GM23338 (cell line): ENCODE results near the gene ARAF. TPM values are rescaled to one million over a fixed set of nuclear protein-coding genes. Genes with fewer than 3 reads are reported as not detected.

Source experiments
- ATAC-seq: fragments of 200-7000 bp; cut with Tn5 transposase; 3 replicates; pipeline ENCODE4 v1.9.1; 2020
- DNase-seq: peaks from one replicate; pipeline ENCODE4 v3.0.0-alpha.2; 2015; ENCODE audit warnings: low spot score
- H2AFZ ChIP-seq: fragments of 200-600 bp; sonication (generic); 2 replicates; pipeline ENCODE4 v1.8.0; 2016; ENCODE audit warnings: antibody characterized with exemption, mild to moderate bottlenecking, moderate library complexity
- H3F3A ChIP-seq: fragments of 200-600 bp; sonication (generic); replicated peaks from 2 replicates; pipeline ENCODE4 v1.8.0; 2017; ENCODE audit warnings: antibody characterized with exemption, mixed run types, low read depth
- H3K27ac ChIP-seq: fragments of 200-600 bp; sonication (generic); 2 replicates; pipeline ENCODE4 v1.6.1; 2016; ENCODE audit warnings: low read depth
- H3K27me3 ChIP-seq: fragments of 200-600 bp; sonication (generic); 2 replicates; pipeline ENCODE4 v1.8.0; 2016; ENCODE audit warnings: mild to moderate bottlenecking, mixed run types, moderate library complexity; ENCODE audit not compliant: insufficient read depth
- H3K36me3 ChIP-seq: fragments of 200-600 bp; sonication (generic); 2 replicates; pipeline ENCODE4 v1.8.0; 2016; ENCODE audit warnings: mild to moderate bottlenecking; ENCODE audit not compliant: insufficient read depth
- H3K4me1 ChIP-seq: fragments of 200-600 bp; sonication (generic); 2 replicates; pipeline ENCODE4 v1.8.0; 2016; ENCODE audit warnings: mild to moderate bottlenecking, moderate library complexity; ENCODE audit not compliant: insufficient read depth
- H3K4me2 ChIP-seq: fragments of 200-600 bp; sonication (generic); 2 replicates; pipeline ENCODE4 v1.7.1; 2017; ENCODE audit warnings: mixed run types
- H3K4me3 ChIP-seq: fragments of 200-600 bp; sonication (generic); 2 replicates; pipeline ENCODE4 v1.6.1; 2016; ENCODE audit warnings: mixed run types
- H3K79me2 ChIP-seq: fragments of 200-600 bp; sonication (generic); replicated peaks from 2 replicates; pipeline ENCODE4 v1.8.0; 2017; ENCODE audit warnings: mild to moderate bottlenecking; ENCODE audit not compliant: insufficient read depth
- H3K9me2 ChIP-seq: fragments of 200-600 bp; sonication (generic); 2 replicates; pipeline ENCODE4 v1.8.0; 2017; ENCODE audit not compliant: insufficient read depth
- H4K20me1 ChIP-seq: fragments of 200-600 bp; sonication (generic); replicated peaks from 2 replicates; pipeline ENCODE4 v1.8.0; 2017; ENCODE audit warnings: mild to moderate bottlenecking; ENCODE audit not compliant: insufficient read depth
- H3K27ac Mint-ChIP-seq: 2 replicates; pipeline ENCODE4 v1.8.0; 2020; ENCODE audit warnings: inconsistent platforms, mild to moderate bottlenecking, moderate library complexity, mixed read lengths
- H3K27me3 Mint-ChIP-seq: 3 replicates; pipeline ENCODE4 v1.8.0; 2022; ENCODE audit warnings: low read depth, mild to moderate bottlenecking, moderate library complexity, mixed read lengths, inconsistent platforms; ENCODE audit not compliant: insufficient read depth, poor library complexity
- H3K36me3 Mint-ChIP-seq: 3 replicates; pipeline ENCODE4 v1.8.0; 2021; ENCODE audit warnings: low read depth, mild to moderate bottlenecking, inconsistent platforms, moderate library complexity, mixed read lengths
- H3K4me1 Mint-ChIP-seq: 3 replicates; pipeline ENCODE4 v1.8.0; 2020; ENCODE audit warnings: mild to moderate bottlenecking, inconsistent platforms, mixed read lengths
- H3K4me3 Mint-ChIP-seq: 3 replicates; pipeline ENCODE4 v1.8.0; 2021; ENCODE audit warnings: moderate library complexity, mild to moderate bottlenecking, inconsistent platforms, mixed read lengths
- H3K9me3 Mint-ChIP-seq: 3 replicates; pipeline ENCODE4 v1.8.0; 2020; ENCODE audit warnings: moderate library complexity, mild to moderate bottlenecking, inconsistent platforms, mixed read lengths
- CREB1 ChIP-seq: fragments of 250-450 bp; sonication (Bioruptor Pico); IDR thresholded peaks from 2 replicates; pipeline ENCODE4 v1.5.0; 2020; ENCODE audit warnings: low read depth, mild to moderate bottlenecking, moderate library complexity
- EZH2 ChIP-seq: fragments of 200-600 bp; sonication (generic); IDR thresholded peaks from one replicate; pipeline ENCODE4 v1.8.0; 2017; ENCODE audit warnings: antibody characterized with exemption, mild to moderate bottlenecking, low read depth; ENCODE audit not compliant: unreplicated experiment
- EZH2phosphoT487 ChIP-seq: fragments of 200-600 bp; sonication (generic); IDR thresholded peaks from one replicate; pipeline ENCODE4 v1.8.1; 2018; ENCODE audit warnings: antibody characterized with exemption; ENCODE audit not compliant: unreplicated experiment
- JUNB ChIP-seq: IDR thresholded peaks from one replicate; pipeline ENCODE4 v1.6.1; 2016; ENCODE audit warnings: antibody characterized with exemption; ENCODE audit not compliant: unreplicated experiment
- NANOG ChIP-seq: IDR thresholded peaks from 2 replicates; pipeline ENCODE4 v1.6.1; 2016; ENCODE audit warnings: antibody characterized with exemption, borderline replicate concordance
- POLR2AphosphoS5 ChIP-seq: IDR thresholded peaks from 2 replicates; pipeline ENCODE4 v1.6.1; 2016; ENCODE audit warnings: antibody characterized with exemption, low read depth
- REST ChIP-seq: IDR thresholded peaks from one replicate; pipeline ENCODE4 v1.6.1; 2018; ENCODE audit warnings: antibody characterized with exemption; ENCODE audit not compliant: unreplicated experiment
- STAT1 ChIP-seq: IDR thresholded peaks from one replicate; pipeline ENCODE4 v1.6.1; 2016; ENCODE audit warnings: antibody characterized with exemption; ENCODE audit not compliant: unreplicated experiment
- ZNF114 ChIP-seq: fragments of 250-450 bp; sonication (Bioruptor Pico); IDR thresholded peaks from 2 replicates; pipeline ENCODE4 v1.5.0; 2020; ENCODE audit warnings: mild to moderate bottlenecking, moderate library complexity
- ZNF331 ChIP-seq: fragments of 250-450 bp; sonication (Bioruptor Pico); IDR thresholded peaks from 2 replicates; pipeline ENCODE4 v1.5.0; 2020; ENCODE audit warnings: low read depth, mild to moderate bottlenecking, moderate library complexity
- polyA plus RNA-seq: library from polyadenylated mRNA; unstranded; fragments of >200 nt; fragmentation: Nextera tagmentation; extraction: Ambion mirVana; gene quantifications from 2 replicates; pipeline ENCODE4 v1.2.1, GENCODE V29; 2016
- total RNA-seq: library from RNA; depleted of rRNA; stranded (reverse); fragments of >200 nt; shearing (Covaris generic); gene quantifications from 2 replicates; pipeline ENCODE4 v1.2.3, GENCODE V29; 2014
- TF ChIP-seq, protein P1 (sequence below): IDR thresholded peaks from 2 replicates; pipeline ENCODE4 v1.6.1; 2016; ENCODE audit warnings: antibody characterized with exemption
- TF ChIP-seq, protein P2 (sequence below), 2 experiments: fragments of 200-600 bp in 1 of 2; sonication (generic) in 1 of 2; conservative IDR thresholded peaks; 2 replicates each; pipeline versions ENCODE4 v1.5.1 to v1.6.1; 2016 to 2017; ENCODE audit warnings: antibody characterized with exemption in 2 of 2, low read depth in 2 of 2, mild to moderate bottlenecking in 2 of 2, moderate library complexity in 1 of 2
- TF ChIP-seq, protein P3 (sequence below): fragments of 250-450 bp; sonication (Bioruptor Pico); IDR thresholded peaks from 2 replicates; pipeline ENCODE4 v1.5.0; 2020; ENCODE audit warnings: mild to moderate bottlenecking, moderate library complexity

The ARAF gene
- total and polyA plus RNA-seq, 2 experiments from 2014 or later, result 28.2 to 43.9 TPM

- no peaks in the 10 kb centered on the region for H3K36me3 ChIP-seq
- ATAC-seq (no peak), DNase-seq (no peak)
- H3K79me2 ChIP-seq, result no peaks in the 10 kb centered on the region
- no peaks in the 10 kb centered on the region for H3K27me3 ChIP-seq
- no peaks in the 10 kb centered on the region for H3F3A ChIP-seq
- no peak overlapping the region for H2AFZ ChIP-seq
- Mint-ChIP-seq H3K9me3 (no peaks in the 10 kb centered on the region), H3K36me3 (no peaks in the 10 kb centered on the region), H3K27ac (no peak overlapping the region), H3K4me3 (no peak overlapping the region), H3K4me1 (no peaks in the 10 kb centered on the region), H3K27me3 (no peaks in the 10 kb centered on the region)
- TF ChIP-seq ZNF114 (CRISPR knock-in tag), result no peak
- no peak for TF ChIP-seq EZH2
- TF ChIP-seq EZH2phosphoT487, result no peak
- no peak for TF ChIP-seq NANOG
- TF ChIP-seq, protein P1, sequence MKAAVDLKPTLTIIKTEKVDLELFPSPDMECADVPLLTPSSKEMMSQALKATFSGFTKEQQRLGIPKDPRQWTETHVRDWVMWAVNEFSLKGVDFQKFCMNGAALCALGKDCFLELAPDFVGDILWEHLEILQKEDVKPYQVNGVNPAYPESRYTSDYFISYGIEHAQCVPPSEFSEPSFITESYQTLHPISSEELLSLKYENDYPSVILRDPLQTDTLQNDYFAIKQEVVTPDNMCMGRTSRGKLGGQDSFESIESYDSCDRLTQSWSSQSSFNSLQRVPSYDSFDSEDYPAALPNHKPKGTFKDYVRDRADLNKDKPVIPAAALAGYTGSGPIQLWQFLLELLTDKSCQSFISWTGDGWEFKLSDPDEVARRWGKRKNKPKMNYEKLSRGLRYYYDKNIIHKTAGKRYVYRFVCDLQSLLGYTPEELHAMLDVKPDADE, result no peak
- TF ChIP-seq ZNF331, result no peak
- TF ChIP-seq POLR2AphosphoS5, result no peak
- TF ChIP-seq CREB1 (CRISPR knock-in tag), result no peak
- no peak for TF ChIP-seq JUNB
- TF ChIP-seq, protein P2, sequence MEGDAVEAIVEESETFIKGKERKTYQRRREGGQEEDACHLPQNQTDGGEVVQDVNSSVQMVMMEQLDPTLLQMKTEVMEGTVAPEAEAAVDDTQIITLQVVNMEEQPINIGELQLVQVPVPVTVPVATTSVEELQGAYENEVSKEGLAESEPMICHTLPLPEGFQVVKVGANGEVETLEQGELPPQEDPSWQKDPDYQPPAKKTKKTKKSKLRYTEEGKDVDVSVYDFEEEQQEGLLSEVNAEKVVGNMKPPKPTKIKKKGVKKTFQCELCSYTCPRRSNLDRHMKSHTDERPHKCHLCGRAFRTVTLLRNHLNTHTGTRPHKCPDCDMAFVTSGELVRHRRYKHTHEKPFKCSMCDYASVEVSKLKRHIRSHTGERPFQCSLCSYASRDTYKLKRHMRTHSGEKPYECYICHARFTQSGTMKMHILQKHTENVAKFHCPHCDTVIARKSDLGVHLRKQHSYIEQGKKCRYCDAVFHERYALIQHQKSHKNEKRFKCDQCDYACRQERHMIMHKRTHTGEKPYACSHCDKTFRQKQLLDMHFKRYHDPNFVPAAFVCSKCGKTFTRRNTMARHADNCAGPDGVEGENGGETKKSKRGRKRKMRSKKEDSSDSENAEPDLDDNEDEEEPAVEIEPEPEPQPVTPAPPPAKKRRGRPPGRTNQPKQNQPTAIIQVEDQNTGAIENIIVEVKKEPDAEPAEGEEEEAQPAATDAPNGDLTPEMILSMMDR (conservative IDR thresholded peaks at IDR 0.05; ENCODE audit: low read depth in 2 of 2), result no peak
- TF ChIP-seq REST, result no peak
- TF ChIP-seq, protein P3, sequence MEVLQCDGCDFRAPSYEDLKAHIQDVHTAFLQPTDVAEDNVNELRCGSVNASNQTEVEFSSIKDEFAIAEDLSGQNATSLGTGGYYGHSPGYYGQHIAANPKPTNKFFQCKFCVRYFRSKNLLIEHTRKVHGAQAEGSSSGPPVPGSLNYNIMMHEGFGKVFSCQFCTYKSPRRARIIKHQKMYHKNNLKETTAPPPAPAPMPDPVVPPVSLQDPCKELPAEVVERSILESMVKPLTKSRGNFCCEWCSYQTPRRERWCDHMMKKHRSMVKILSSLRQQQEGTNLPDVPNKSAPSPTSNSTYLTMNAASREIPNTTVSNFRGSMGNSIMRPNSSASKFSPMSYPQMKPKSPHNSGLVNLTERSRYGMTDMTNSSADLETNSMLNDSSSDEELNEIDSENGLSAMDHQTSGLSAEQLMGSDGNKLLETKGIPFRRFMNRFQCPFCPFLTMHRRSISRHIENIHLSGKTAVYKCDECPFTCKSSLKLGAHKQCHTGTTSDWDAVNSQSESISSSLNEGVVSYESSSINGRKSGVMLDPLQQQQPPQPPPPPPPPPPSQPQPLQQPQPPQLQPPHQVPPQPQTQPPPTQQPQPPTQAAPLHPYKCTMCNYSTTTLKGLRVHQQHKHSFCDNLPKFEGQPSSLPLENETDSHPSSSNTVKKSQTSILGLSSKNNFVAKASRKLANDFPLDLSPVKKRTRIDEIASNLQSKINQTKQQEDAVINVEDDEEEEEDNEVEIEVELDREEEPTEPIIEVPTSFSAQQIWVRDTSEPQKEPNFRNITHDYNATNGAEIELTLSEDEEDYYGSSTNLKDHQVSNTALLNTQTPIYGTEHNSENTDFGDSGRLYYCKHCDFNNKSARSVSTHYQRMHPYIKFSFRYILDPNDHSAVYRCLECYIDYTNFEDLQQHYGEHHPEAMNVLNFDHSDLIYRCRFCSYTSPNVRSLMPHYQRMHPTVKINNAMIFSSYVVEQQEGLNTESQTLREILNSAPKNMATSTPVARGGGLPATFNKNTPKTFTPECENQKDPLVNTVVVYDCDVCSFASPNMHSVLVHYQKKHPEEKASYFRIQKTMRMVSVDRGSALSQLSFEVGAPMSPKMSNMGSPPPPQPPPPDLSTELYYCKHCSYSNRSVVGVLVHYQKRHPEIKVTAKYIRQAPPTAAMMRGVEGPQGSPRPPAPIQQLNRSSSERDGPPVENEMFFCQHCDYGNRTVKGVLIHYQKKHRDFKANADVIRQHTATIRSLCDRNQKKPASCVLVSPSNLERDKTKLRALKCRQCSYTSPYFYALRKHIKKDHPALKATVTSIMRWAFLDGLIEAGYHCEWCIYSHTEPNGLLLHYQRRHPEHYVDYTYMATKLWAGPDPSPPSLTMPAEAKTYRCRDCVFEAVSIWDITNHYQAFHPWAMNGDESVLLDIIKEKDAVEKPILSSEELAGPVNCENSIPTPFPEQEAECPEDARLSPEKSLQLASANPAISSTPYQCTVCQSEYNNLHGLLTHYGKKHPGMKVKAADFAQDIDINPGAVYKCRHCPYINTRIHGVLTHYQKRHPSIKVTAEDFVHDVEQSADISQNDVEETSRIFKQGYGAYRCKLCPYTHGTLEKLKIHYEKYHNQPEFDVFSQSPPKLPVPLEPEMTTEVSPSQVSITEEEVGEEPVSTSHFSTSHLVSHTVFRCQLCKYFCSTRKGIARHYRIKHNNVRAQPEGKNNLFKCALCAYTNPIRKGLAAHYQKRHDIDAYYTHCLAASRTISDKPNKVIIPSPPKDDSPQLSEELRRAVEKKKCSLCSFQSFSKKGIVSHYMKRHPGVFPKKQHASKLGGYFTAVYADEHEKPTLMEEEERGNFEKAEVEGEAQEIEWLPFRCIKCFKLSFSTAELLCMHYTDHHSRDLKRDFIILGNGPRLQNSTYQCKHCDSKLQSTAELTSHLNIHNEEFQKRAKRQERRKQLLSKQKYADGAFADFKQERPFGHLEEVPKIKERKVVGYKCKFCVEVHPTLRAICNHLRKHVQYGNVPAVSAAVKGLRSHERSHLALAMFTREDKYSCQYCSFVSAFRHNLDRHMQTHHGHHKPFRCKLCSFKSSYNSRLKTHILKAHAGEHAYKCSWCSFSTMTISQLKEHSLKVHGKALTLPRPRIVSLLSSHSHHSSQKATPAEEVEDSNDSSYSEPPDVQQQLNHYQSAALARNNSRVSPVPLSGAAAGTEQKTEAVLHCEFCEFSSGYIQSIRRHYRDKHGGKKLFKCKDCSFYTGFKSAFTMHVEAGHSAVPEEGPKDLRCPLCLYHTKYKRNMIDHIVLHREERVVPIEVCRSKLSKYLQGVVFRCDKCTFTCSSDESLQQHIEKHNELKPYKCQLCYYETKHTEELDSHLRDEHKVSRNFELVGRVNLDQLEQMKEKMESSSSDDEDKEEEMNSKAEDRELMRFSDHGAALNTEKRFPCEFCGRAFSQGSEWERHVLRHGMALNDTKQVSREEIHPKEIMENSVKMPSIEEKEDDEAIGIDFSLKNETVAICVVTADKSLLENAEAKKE (CRISPR knock-in tag), result no peak
- no peak for TF ChIP-seq STAT1
- H3K27ac ChIP-seq, result no peak overlapping the region
- H3K9me2 ChIP-seq, result no peaks in the 10 kb centered on the region
- H3K4me1 ChIP-seq, result no peaks in the 10 kb centered on the region
- H3K4me2 ChIP-seq, result no peak overlapping the region
- no peaks in the 10 kb centered on the region for H4K20me1 ChIP-seq
- H3K4me3 ChIP-seq, result no peak overlapping the region
Observed at GRCh38 chrX:47539860-47540259, 21.1 kb upstream of the ARAF start.
